H1 (cell line): ENCODE data around the gene CPPED1. TPM values are rescaled to one million over a fixed set of nuclear protein-coding genes. Genes with fewer than 3 reads are reported as not detected.

Experiments used
- CTCF ChIA-PET: fragments of 300-600 bp; sonication (Branson Sonifier 250); formaldehyde crosslinking; loops from one replicate; lab custom pipeline; 2021; ENCODE audit not compliant: partially characterized antibody; lab: Charles Lee
- POLR2A ChIA-PET: fragments of 300-600 bp; sonication (Branson Sonifier 250); formaldehyde crosslinking; loops from one replicate; lab custom pipeline; 2021; ENCODE audit warnings: inconsistent platforms; ENCODE audit not compliant: partially characterized antibody; lab: Charles Lee
- DNase-seq, 2 experiments: peaks; one replicate each; pipeline versions ENCODE4 v3.0.0 to v3.0.0-alpha.2; 2010 to 2022; ENCODE audit warnings: low spot score in 2 of 2, low read depth in 1 of 2, mixed read lengths in 1 of 2
- FAIRE-seq: peaks from 2 replicates; lab custom pipeline; 2011; peaks lifted over from hg19 to GRCh38; lab: Jason Lieb, UNC
- H2AFZ ChIP-seq: 2 replicates; pipeline ENCODE4 v1.8.1; 2012; ENCODE audit warnings: low read length, inconsistent platforms
- H2AK5ac ChIP-seq: 2 replicates; pipeline ENCODE4 v1.6.1; 2013; ENCODE audit warnings: low read depth, low read length
- H2BK120ac ChIP-seq: replicated peaks from 2 replicates; pipeline ENCODE3; 2013; ENCODE audit warnings: low read depth, low read length, inconsistent platforms
- H2BK12ac ChIP-seq: 2 replicates; pipeline ENCODE4 v1.6.1; 2013; ENCODE audit warnings: low read depth, low read length
- H2BK15ac ChIP-seq: 2 replicates; pipeline ENCODE4 v1.6.1; 2013; ENCODE audit warnings: low read length
- H2BK20ac ChIP-seq: 2 replicates; pipeline ENCODE4 v1.6.1; 2013; ENCODE audit warnings: low read length
- H2BK5ac ChIP-seq: 2 replicates; pipeline ENCODE4 v1.6.1; 2013; ENCODE audit warnings: low read depth, low read length
- H3K14ac ChIP-seq: 2 replicates; pipeline ENCODE4 v1.6.1; 2013; ENCODE audit warnings: inconsistent platforms; ENCODE audit not compliant: insufficient read length
- H3K18ac ChIP-seq: 2 replicates; pipeline ENCODE4 v1.6.1; 2013; ENCODE audit warnings: low read length; ENCODE audit errors: extremely low read depth
- H3K23ac ChIP-seq: 2 replicates; pipeline ENCODE4 v1.6.1; 2013; ENCODE audit warnings: inconsistent platforms; ENCODE audit not compliant: insufficient read length
- H3K23me2 ChIP-seq: 2 replicates; pipeline ENCODE4 v1.6.1; 2013; ENCODE audit warnings: low read depth, low read length
- H3K27ac ChIP-seq: 2 replicates; pipeline ENCODE4 v1.6.1; 2011; ENCODE audit warnings: low read depth, low read length, inconsistent platforms
- H3K27me3 ChIP-seq, 4 experiments: replicated peaks in 1 of 4; 1 replicate in 1 of 4; 2 replicates in 3 of 4; pipeline versions ENCODE4 v1.6.1 to v1.8.1; 2011 to 2013; ENCODE audit warnings: low read length in 3 of 4, mild to moderate bottlenecking in 3 of 4, inconsistent platforms in 2 of 4, mixed read lengths in 2 of 4, moderate library complexity in 1 of 4; ENCODE audit not compliant: control insufficient read depth in 3 of 4, insufficient read depth in 3 of 4; ENCODE audit errors: extremely low read depth in 1 of 4
- H3K36me3 ChIP-seq, 4 experiments: 2 replicates each; pipeline versions ENCODE4 v1.6.1 to v1.8.1; 2011 to 2013; ENCODE audit warnings: mild to moderate bottlenecking in 4 of 4, low read length in 3 of 4, moderate library complexity in 2 of 4, control low read depth in 1 of 4, inconsistent platforms in 1 of 4; ENCODE audit not compliant: insufficient read depth in 4 of 4, control insufficient read depth in 2 of 4
- H3K4ac ChIP-seq: replicated peaks from 2 replicates; pipeline ENCODE3; 2013; ENCODE audit warnings: low read length, low read depth, mixed read lengths, inconsistent platforms; ENCODE audit not compliant: insufficient read length
- H3K4me1 ChIP-seq, 4 experiments: replicated peaks in 1 of 4; 1 replicate in 1 of 4; 2 replicates in 3 of 4; pipeline versions ENCODE4 v1.6.1 to v1.8.1; 2011 to 2013; ENCODE audit warnings: low read length in 3 of 4, inconsistent platforms in 2 of 4, mixed read lengths in 1 of 4; ENCODE audit not compliant: insufficient read depth in 4 of 4, control insufficient read depth in 3 of 4
- H3K4me2 ChIP-seq, 2 experiments: 2 replicates each; pipeline versions ENCODE4 v1.6.1 to v1.8.1; 2011 to 2013; ENCODE audit warnings: low read depth in 2 of 2, low read length in 2 of 2, control low read depth in 1 of 2, inconsistent platforms in 1 of 2, mild to moderate bottlenecking in 1 of 2; ENCODE audit not compliant: insufficient read depth in 1 of 2
- H3K4me3 ChIP-seq, 4 experiments: fragments of 200-600, 300-600 bp in 1 of 4; sonication (generic), shearing (Covaris generic), sonication (Bioruptor Twin) in 1 of 4; 2 replicates each; pipeline versions ENCODE4 v1.5.1 to v1.8.1; 2011 to 2016; ENCODE audit warnings: low read length in 4 of 4, low read depth in 3 of 4, control low read depth in 2 of 4, inconsistent platforms in 2 of 4, mild to moderate bottlenecking in 2 of 4, mixed read lengths in 1 of 4, moderate library complexity in 1 of 4; ENCODE audit not compliant: insufficient read depth in 2 of 4; ENCODE audit errors: extremely low read depth in 1 of 4
- H3K56ac ChIP-seq: replicated peaks from 2 replicates; pipeline ENCODE3; 2013; ENCODE audit warnings: low read depth, mild to moderate bottlenecking, mixed read lengths, low read length, inconsistent platforms; ENCODE audit not compliant: insufficient read length
- H3K79me1 ChIP-seq: 2 replicates; pipeline ENCODE4 v1.6.1; 2013; ENCODE audit warnings: low read depth, low read length, control low read depth
- H3K79me2 ChIP-seq, 2 experiments: 2 replicates each; pipeline versions ENCODE4 v1.6.1 to v1.8.1; 2012 to 2013; ENCODE audit warnings: low read length in 2 of 2, mild to moderate bottlenecking in 2 of 2, inconsistent platforms in 1 of 2; ENCODE audit not compliant: insufficient read depth in 2 of 2, control insufficient read depth in 1 of 2
- H3K9ac ChIP-seq, 4 experiments: replicated peaks in 1 of 4; 1 replicate in 1 of 4; 2 replicates in 3 of 4; pipeline versions ENCODE4 v1.6.1 to v1.8.1; 2011 to 2013; ENCODE audit warnings: low read depth in 3 of 4, low read length in 3 of 4, control low read depth in 2 of 4, mild to moderate bottlenecking in 2 of 4, moderate library complexity in 2 of 4, inconsistent platforms in 1 of 4; ENCODE audit errors: extremely low read depth in 1 of 4
- H3K9me3 ChIP-seq, 2 experiments: 2 replicates each; pipeline versions ENCODE4 v1.6.1 to v1.8.1; 2012 to 2013; ENCODE audit warnings: mild to moderate bottlenecking in 2 of 2, moderate library complexity in 2 of 2, control low read depth in 1 of 2, inconsistent platforms in 1 of 2, low read depth in 1 of 2, low read length in 1 of 2, mixed read lengths in 1 of 2; ENCODE audit not compliant: insufficient read depth in 2 of 2
- H4K20me1 ChIP-seq, 2 experiments: replicated peaks in 1 of 2; 2 replicates each; pipeline versions ENCODE3 to v1.8.1; 2011 to 2013; ENCODE audit warnings: inconsistent platforms in 2 of 2, low read length in 2 of 2, mild to moderate bottlenecking in 1 of 2; ENCODE audit not compliant: insufficient read depth in 2 of 2, control insufficient read depth in 1 of 2
- H4K5ac ChIP-seq: 2 replicates; pipeline ENCODE4 v1.6.1; 2013; ENCODE audit warnings: low read length, low read depth, mixed read lengths, inconsistent platforms; ENCODE audit not compliant: insufficient read length
- H4K8ac ChIP-seq: 2 replicates; pipeline ENCODE4 v1.8.0; 2013; ENCODE audit warnings: mild to moderate bottlenecking, moderate library complexity, low read length, inconsistent platforms; ENCODE audit not compliant: insufficient read depth; ENCODE audit errors: extremely low read depth
- H4K91ac ChIP-seq: replicated peaks from 2 replicates; pipeline ENCODE3; 2013; ENCODE audit warnings: low read length, mixed read lengths, inconsistent platforms; ENCODE audit not compliant: insufficient read length
- ASH2L ChIP-seq: fragments of 200-600, 300-600 bp; sonication (generic); IDR thresholded peaks from one replicate; pipeline ENCODE4 v1.7.1; 2017; ENCODE audit warnings: low read length
- CBX8 ChIP-seq: fragments of 300-800, 300-1000 bp; sonication (generic); IDR thresholded peaks from 2 replicates; pipeline ENCODE4 v1.7.1; 2016; ENCODE audit warnings: low read depth, low read length, borderline replicate concordance
- CHD1 ChIP-seq: IDR thresholded peaks from 2 replicates; pipeline ENCODE4 v1.6.1; 2012; ENCODE audit warnings: low read depth, low read length, improper control_type of control experiment
- EGR1 ChIP-seq: IDR thresholded peaks from 2 replicates; pipeline ENCODE4 v1.6.1; 2011; ENCODE audit warnings: low read depth, low read length, borderline replicate concordance
- JUND ChIP-seq: IDR thresholded peaks from 2 replicates; pipeline ENCODE4 v1.6.1; 2011; ENCODE audit warnings: mild to moderate bottlenecking, improper control_type of control experiment, low read length
- KDM4A ChIP-seq: IDR thresholded peaks from one replicate; pipeline ENCODE4 v1.7.1; 2012; ENCODE audit warnings: low read depth, mild to moderate bottlenecking, moderate library complexity, low read length, inconsistent platforms; ENCODE audit not compliant: severe bottlenecking
- NRF1 ChIP-seq: IDR thresholded peaks from 2 replicates; pipeline ENCODE4 v1.6.1; 2011; ENCODE audit warnings: mild to moderate bottlenecking, low read depth, low read length, improper control_type of control experiment
- RAD21 ChIP-seq, 2 experiments: IDR thresholded peaks in 1 of 2; conservative IDR thresholded peaks in 1 of 2; 2 replicates each; pipeline ENCODE4 v1.6.1; 2011; ENCODE audit warnings: low read depth in 2 of 2, low read length in 2 of 2, improper control_type of control experiment in 1 of 2, inconsistent platforms in 1 of 2, mild to moderate bottlenecking in 1 of 2, moderate library complexity in 1 of 2
- RXRA ChIP-seq: IDR thresholded peaks from 2 replicates; pipeline ENCODE4 v1.6.1; 2011; ENCODE audit warnings: low read depth, mild to moderate bottlenecking, low read length, moderate library complexity; ENCODE audit not compliant: insufficient read depth
- SUZ12 ChIP-seq: fragments of 200-600 bp; sonication (generic); IDR thresholded peaks from 2 replicates; pipeline ENCODE4 v1.6.1; 2012; ENCODE audit warnings: mild to moderate bottlenecking, inconsistent platforms, low read length, moderate library complexity, mixed read lengths
- TAF7 ChIP-seq: optimal IDR thresholded peaks from 2 replicates; pipeline ENCODE3; 2011; ENCODE audit warnings: low read depth, mild to moderate bottlenecking, inconsistent platforms, low read length, moderate library complexity, borderline replicate concordance
- TEAD4 ChIP-seq: IDR thresholded peaks from 2 replicates; pipeline ENCODE4 v1.6.1; 2012; ENCODE audit warnings: low read depth, low read length, inconsistent platforms, mixed read lengths
- ZNF274 ChIP-seq: IDR thresholded peaks from 2 replicates; pipeline ENCODE4 v1.7.0; 2012; ENCODE audit warnings: low read length, borderline replicate concordance; ENCODE audit errors: extremely low read depth
- WGBS, 2 experiments: shearing (Covaris generic) in 1 of 2; methylation state at CpG; one replicate each; pipeline versions ENCODE4 v1.1.6 to v1.1.7; 2013 to 2015; ENCODE audit warnings: low lambda C conversion rate in 2 of 2, mixed read lengths in 2 of 2, inconsistent platforms in 1 of 2, low coverage in 1 of 2, missing lambda C conversion rate in 1 of 2; ENCODE audit not compliant: insufficient replicate concordance in 2 of 2, insufficient coverage in 1 of 2, insufficient read length in 1 of 2; ENCODE audit errors: extremely low coverage in 1 of 2, missing lambda C conversion rate in 1 of 2; 5-methylcytosine and 5-hydroxymethylcytosine counted together
- polyA plus RNA-seq, 7 experiments: library from polyadenylated mRNA; depleted of rRNA in 3 of 7; stranded (reverse) in 5 of 7; unstranded in 2 of 7; fragments of >200 nt in 5 of 7; fragments of 200-250 nt in 2 of 7; gene quantifications; 1 replicate in 5 of 7; 2 replicates in 1 of 7; 4 replicates in 1 of 7; pipeline versions ENCODE4 v1.2.1 to v1.2.3, GENCODE V29; 2011 to 2013; ENCODE audit warnings: missing spikeins in 2 of 7, mixed read lengths in 2 of 7
- total RNA-seq: library from RNA; stranded (reverse); fragmentation: NEBNext Ultra II Directional; extraction: Animal tissue kit (Norgen Biotek cat#: 25700); gene quantifications from 2 replicates; pipeline ENCODE4 v1.2.1, GENCODE V29; 2021
- TF ChIP-seq, protein P1 (sequence below): IDR thresholded peaks from 2 replicates; pipeline ENCODE4 v1.6.1; 2011; ENCODE audit warnings: low read length, improper control_type of control experiment

Gene CPPED1
- total and polyA plus RNA-seq, 2 of the 8 experiments (the other 6 are each of a cell fraction or from before 2014, with no cell fraction given), result 3.5 to 11.2 TPM

DNA sequence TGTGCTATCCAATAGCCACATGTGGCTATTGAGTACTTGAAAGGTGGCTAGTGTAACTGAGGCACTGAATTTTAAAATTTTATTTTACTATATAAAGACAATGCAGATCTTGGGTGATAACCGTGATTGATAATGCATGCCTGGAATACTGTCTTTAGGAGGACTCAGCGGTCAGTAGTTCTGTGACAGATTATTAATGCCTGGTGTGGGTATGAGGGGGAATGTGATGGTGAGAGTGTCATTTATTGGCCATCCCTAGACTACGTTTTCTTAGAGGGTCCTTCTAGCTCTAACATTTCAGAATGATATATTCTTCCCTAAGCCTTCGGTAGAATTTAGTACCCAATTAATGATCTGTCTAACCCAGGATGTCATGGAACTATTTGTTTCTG lies 157.6 kb downstream of the CPPED1 start:
- H3K36me3 ChIP-seq, result no peaks in the 10 kb centered on the region
- no peak for DNase-seq
- no peak overlapping the region for H4K5ac ChIP-seq
- no peaks in the 10 kb centered on the region for H4K20me1 ChIP-seq
- H3K9me3 ChIP-seq, result no peaks in the 10 kb centered on the region
- 92% methylated on average over 4 of the region's 4 CpGs; no CpG with 5 or more reads in 1 of the 2 experiments for WGBS, 2 experiments
- no peak overlapping the region for H2AK5ac ChIP-seq
- H3K23me2 ChIP-seq, result no peaks in the 10 kb centered on the region
- H3K23ac ChIP-seq, result no peak overlapping the region
- CTCF ChIA-PET, result interaction anchor here (1.0 kb wide), 1 partner anchor 19 kb away, joined by 3 read pairs; no protein-coding TSS in a partner anchor
- no peak overlapping the region for H3K4me3 ChIP-seq
- no peaks in the 10 kb centered on the region for H3K27me3 ChIP-seq
- H2BK20ac ChIP-seq, result no peak overlapping the region
- FAIRE-seq, result no peak
- H3K79me2 ChIP-seq, result no peaks in the 10 kb centered on the region
- H3K79me1 ChIP-seq, result no peaks in the 10 kb centered on the region
- no peak overlapping the region for H4K8ac ChIP-seq
- H3K27ac ChIP-seq, result no peak overlapping the region
- H3K4me1 ChIP-seq, result no peaks in the 10 kb centered on the region
- no peak overlapping the region for H4K91ac ChIP-seq
- no peak overlapping the region for H2BK12ac ChIP-seq
- no peak overlapping the region for H3K4me2 ChIP-seq
- H3K4ac ChIP-seq, result no peak overlapping the region
- no peak overlapping the region for H3K9ac ChIP-seq
- no peak overlapping the region for H2BK15ac ChIP-seq
- H2BK5ac ChIP-seq, result no peak overlapping the region
- H3K14ac ChIP-seq, result no peak overlapping the region
- POLR2A ChIA-PET, result no interaction called here
- no peak overlapping the region for H3K18ac ChIP-seq
- no peak overlapping the region for H3K56ac ChIP-seq
- no peak overlapping the region for H2AFZ ChIP-seq
- no peak overlapping the region for H2BK120ac ChIP-seq
- TF ChIP-seq EGR1, result no peak
- no peak for TF ChIP-seq RAD21 (IDR thresholded peaks at IDR 0.05 in 1 of 2, conservative IDR thresholded peaks at IDR 0.05 in 1 of 2; ENCODE audit: low read depth in 2 of 2, low read length in 2 of 2)
- TF ChIP-seq TAF7, result no peak
- TF ChIP-seq, protein P1, sequence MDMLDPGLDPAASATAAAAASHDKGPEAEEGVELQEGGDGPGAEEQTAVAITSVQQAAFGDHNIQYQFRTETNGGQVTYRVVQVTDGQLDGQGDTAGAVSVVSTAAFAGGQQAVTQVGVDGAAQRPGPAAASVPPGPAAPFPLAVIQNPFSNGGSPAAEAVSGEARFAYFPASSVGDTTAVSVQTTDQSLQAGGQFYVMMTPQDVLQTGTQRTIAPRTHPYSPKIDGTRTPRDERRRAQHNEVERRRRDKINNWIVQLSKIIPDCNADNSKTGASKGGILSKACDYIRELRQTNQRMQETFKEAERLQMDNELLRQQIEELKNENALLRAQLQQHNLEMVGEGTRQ, result no peak
- no peak for TF ChIP-seq KDM4A
- no peak for TF ChIP-seq CHD1
- TF ChIP-seq TEAD4, result no peak
- TF ChIP-seq CBX8, result no peak
- no peak for TF ChIP-seq ASH2L
- no peak for TF ChIP-seq JUND
- no peak for TF ChIP-seq RXRA
- no peak for TF ChIP-seq SUZ12
- no peak for TF ChIP-seq NRF1
- TF ChIP-seq ZNF274, result no peak
